H1 (cell line): ENCODE data around the gene KCNIP3.

Experiments
- ATF3 ChIP-seq: IDR thresholded peaks from 2 replicates; pipeline ENCODE4 v1.6.1; 2011; ENCODE audit warnings: low read depth, mild to moderate bottlenecking, low read length; ENCODE audit not compliant: insufficient read depth
- CTCF ChIP-seq, 3 experiments: IDR thresholded peaks; 1 replicate in 2 of 3; 2 replicates in 1 of 3; pipeline versions ENCODE4 v1.5.1 to v1.6.1; 2011; ENCODE audit warnings: low read length in 3 of 3, mild to moderate bottlenecking in 3 of 3, inconsistent platforms in 2 of 3, low read depth in 1 of 3, moderate library complexity in 1 of 3; ENCODE audit not compliant: insufficient read depth in 1 of 3; ENCODE audit errors: control extremely low read depth in 1 of 3
- EP300 ChIP-seq, 2 experiments: IDR thresholded peaks; 1 replicate in 1 of 2; 2 replicates in 1 of 2; pipeline ENCODE4 v1.6.1; 2011 to 2012; ENCODE audit warnings: low read depth in 2 of 2, low read length in 2 of 2, mild to moderate bottlenecking in 2 of 2, borderline replicate concordance in 1 of 2, inconsistent platforms in 1 of 2, moderate library complexity in 1 of 2
- EZH2 ChIP-seq: fragments of 200-600 bp; sonication (generic); IDR thresholded peaks from 2 replicates; pipeline ENCODE4 v1.7.1; 2012; ENCODE audit warnings: low read depth, mild to moderate bottlenecking, moderate library complexity, low read length, inconsistent platforms; ENCODE audit not compliant: severe bottlenecking
- JUN ChIP-seq: IDR thresholded peaks from 2 replicates; pipeline ENCODE4 v1.6.1; 2011; ENCODE audit warnings: low read depth, mild to moderate bottlenecking, improper control_type of control experiment, low read length
- MAFK ChIP-seq: IDR thresholded peaks from 2 replicates; pipeline ENCODE4 v1.6.1; 2012; ENCODE audit warnings: low read depth, mild to moderate bottlenecking, improper control_type of control experiment, low read length
- SRF ChIP-seq: IDR thresholded peaks from 2 replicates; pipeline ENCODE4 v1.6.1; 2011; ENCODE audit warnings: mild to moderate bottlenecking, low read depth, low read length, moderate library complexity

GRCh38 chr2:95287806-95288205 lies 9.3 kb upstream of the KCNIP3 start:
- no peak for TF ChIP-seq EZH2
- TF ChIP-seq EP300 (IDR thresholded peaks at IDR 0.05; ENCODE audit: borderline replicate concordance in 1 of 2, low read depth in 2 of 2, low read length in 2 of 2) = no peak
- TF ChIP-seq CTCF (IDR thresholded peaks at IDR 0.05; ENCODE audit: control extremely low read depth in 1 of 3, insufficient read depth in 1 of 3, low read depth in 1 of 3, low read length in 3 of 3) = no peak
- TF ChIP-seq SRF = no peak
- TF ChIP-seq MAFK = no peak
- TF ChIP-seq JUN = no peak
- no peak for TF ChIP-seq ATF3
